ENCODE results near the gene AP1B1. TPM values are rescaled to one million over a fixed set of nuclear protein-coding genes. Genes with fewer than 3 reads are reported as not detected.

The AP1B1 gene
- total RNA-seq, 1 experiment from 2014 or later: 68.1 TPM

- peak overlapping the region; percentile 33 for H3K4me3 ChIP-seq (ENCODE audit: low read depth, low read length, poor library complexity, severe bottlenecking)
- no peaks in the 10 kb centered on the region for H3K36me3 ChIP-seq (ENCODE audit: insufficient read depth, low read length, poor library complexity, severe bottlenecking)
- no peaks in the 10 kb centered on the region for H3K9me3 ChIP-seq (ENCODE audit: low read depth, low read length, poor library complexity, severe bottlenecking)
- no peak overlapping the region for H3K27ac ChIP-seq (ENCODE audit: low read depth, low read length, poor library complexity, severe bottlenecking)
- peaks cover 32% of the 10 kb centered on the region for H3K27me3 ChIP-seq (replicated peaks; ENCODE audit: insufficient read depth, low read depth, low read length, poor library complexity)
- H3K4me1 ChIP-seq (ENCODE audit: insufficient read depth, low read length, poor library complexity, severe bottlenecking): peaks cover 7% of the 10 kb centered on the region
- DNase-seq (ENCODE audit: low spot score): no peak
- intact Hi-C loops (cut with micrococcal nuclease; ENCODE audit: unreplicated experiment): no loop called here
- BruUV-seq (replicated peaks): no TSS peak
- ChIA-PET CTCF (interaction anchor here (0.7 to 0.9 kb wide), 2 partner anchors 10 to 133 kb away, joined by 3 to 4 read pairs; partner anchors contain the start of gene GAS2L1), POLR2A (ENCODE audit: low non-redundant PET) (no interaction called here)
- TF ChIP-seq, protein P1, sequence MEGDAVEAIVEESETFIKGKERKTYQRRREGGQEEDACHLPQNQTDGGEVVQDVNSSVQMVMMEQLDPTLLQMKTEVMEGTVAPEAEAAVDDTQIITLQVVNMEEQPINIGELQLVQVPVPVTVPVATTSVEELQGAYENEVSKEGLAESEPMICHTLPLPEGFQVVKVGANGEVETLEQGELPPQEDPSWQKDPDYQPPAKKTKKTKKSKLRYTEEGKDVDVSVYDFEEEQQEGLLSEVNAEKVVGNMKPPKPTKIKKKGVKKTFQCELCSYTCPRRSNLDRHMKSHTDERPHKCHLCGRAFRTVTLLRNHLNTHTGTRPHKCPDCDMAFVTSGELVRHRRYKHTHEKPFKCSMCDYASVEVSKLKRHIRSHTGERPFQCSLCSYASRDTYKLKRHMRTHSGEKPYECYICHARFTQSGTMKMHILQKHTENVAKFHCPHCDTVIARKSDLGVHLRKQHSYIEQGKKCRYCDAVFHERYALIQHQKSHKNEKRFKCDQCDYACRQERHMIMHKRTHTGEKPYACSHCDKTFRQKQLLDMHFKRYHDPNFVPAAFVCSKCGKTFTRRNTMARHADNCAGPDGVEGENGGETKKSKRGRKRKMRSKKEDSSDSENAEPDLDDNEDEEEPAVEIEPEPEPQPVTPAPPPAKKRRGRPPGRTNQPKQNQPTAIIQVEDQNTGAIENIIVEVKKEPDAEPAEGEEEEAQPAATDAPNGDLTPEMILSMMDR (conservative IDR thresholded peaks at IDR 0.05; ENCODE audit: low read depth, low read length): no peak
- TF ChIP-seq EZH2 (IDR thresholded peaks at IDR 0.05; ENCODE audit: borderline replicate concordance, low read depth, low read length, poor library complexity, severe bottlenecking): no peak
Measured at GRCh38 chr22:29316141-29316828, 72.1 kb downstream of the AP1B1 start.

- intact Hi-C loops (cut with micrococcal nuclease; ENCODE audit: unreplicated experiment): no loop called here
- H3K27ac ChIP-seq (ENCODE audit: low read depth, low read length, poor library complexity, severe bottlenecking): no peak within 1 kb of the TSS
- POLR2A ChIA-PET (ENCODE audit: low non-redundant PET): no interaction called here
- DNase-seq (ENCODE audit: low spot score): no peak
- CTCF ChIA-PET: no interaction called here
- no TSS peak for BruUV-seq (replicated peaks)
- no peaks in the 10 kb centered on the region for H3K9me3 ChIP-seq (ENCODE audit: low read depth, low read length, poor library complexity, severe bottlenecking)
- H3K27me3 ChIP-seq (replicated peaks; ENCODE audit: insufficient read depth, low read depth, low read length, poor library complexity): peaks cover 32% of the 10 kb centered on the region
- no peaks in the 10 kb centered on the region for H3K36me3 ChIP-seq (ENCODE audit: insufficient read depth, low read length, poor library complexity, severe bottlenecking)
- peak within 1 kb of the TSS; percentile 33 for H3K4me3 ChIP-seq (ENCODE audit: low read depth, low read length, poor library complexity, severe bottlenecking)
- H3K4me1 ChIP-seq (ENCODE audit: insufficient read depth, low read length, poor library complexity, severe bottlenecking): peaks cover 15% of the 10 kb centered on the region
- TF ChIP-seq EZH2 (IDR thresholded peaks at IDR 0.05; ENCODE audit: borderline replicate concordance, low read depth, low read length, poor library complexity, severe bottlenecking): no peak
Measured at GRCh38 chr22:29315286-29316140, 72.9 kb downstream of the AP1B1 start, which contains the start of gene RASL10A. Gene RASL10A (minus strand): TSS chr22:29315697. CDS start chr22:29315246, 451 bp downstream.

DNA sequence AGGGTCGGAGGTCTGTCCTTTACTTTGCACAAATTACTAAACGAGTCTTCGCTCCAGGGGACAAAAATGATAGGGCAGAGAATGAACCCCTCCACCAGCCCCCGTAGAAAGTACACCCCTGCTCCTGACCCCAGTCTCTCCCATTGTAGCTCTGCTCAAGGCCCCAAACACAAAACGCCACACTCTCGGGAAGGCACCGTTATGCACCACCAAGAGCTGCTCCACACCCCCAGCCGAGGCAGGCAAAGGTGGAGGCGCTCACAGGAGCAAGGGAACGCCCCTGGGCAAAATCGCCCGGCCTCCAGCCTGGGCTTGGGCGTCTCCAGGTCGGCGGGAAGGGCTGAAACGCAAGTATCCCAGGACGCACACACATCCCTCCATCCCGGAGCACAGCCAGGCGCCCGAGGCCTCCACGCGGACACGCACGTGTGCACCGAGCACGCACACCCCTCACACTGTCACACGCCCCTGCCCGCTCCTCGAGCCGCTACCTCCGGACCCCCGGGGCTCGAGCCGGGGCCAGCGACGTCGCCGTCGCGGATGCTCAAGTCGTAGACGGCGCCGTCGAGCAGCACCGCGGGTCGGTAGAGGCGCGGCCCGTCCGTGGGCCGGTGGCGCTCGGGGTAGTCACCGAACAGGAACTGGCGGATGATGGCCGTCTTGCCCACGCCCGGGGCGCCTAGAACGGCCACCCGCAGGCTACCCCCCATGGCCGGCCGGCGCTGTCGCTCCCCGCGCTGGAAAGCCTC lies 73.7 kb downstream of the AP1B1 start:
- CTCF ChIA-PET: no interaction called here
- H3K27me3 ChIP-seq (replicated peaks; ENCODE audit: insufficient read depth, low read depth, low read length, poor library complexity): peaks cover 32% of the 10 kb centered on the region
- TF ChIP-seq EZH2 (IDR thresholded peaks at IDR 0.05; ENCODE audit: borderline replicate concordance, low read depth, low read length, poor library complexity, severe bottlenecking): no peak
- TF ChIP-seq, protein P1 (conservative IDR thresholded peaks at IDR 0.05; ENCODE audit: low read depth, low read length): no peak
- no TSS peak for BruUV-seq (replicated peaks)
- intact Hi-C loops (cut with micrococcal nuclease; ENCODE audit: unreplicated experiment): no loop called here
- POLR2A ChIA-PET (ENCODE audit: low non-redundant PET): interaction anchor here (0.5 kb wide), 1 partner anchor 41 kb away, joined by 3 read pairs; no protein-coding TSS in a partner anchor
- no peaks in the 10 kb centered on the region for H3K36me3 ChIP-seq (ENCODE audit: insufficient read depth, low read length, poor library complexity, severe bottlenecking)
- peaks cover 18% of the 10 kb centered on the region for H3K4me1 ChIP-seq (ENCODE audit: insufficient read depth, low read length, poor library complexity, severe bottlenecking)
- H3K4me3 ChIP-seq (ENCODE audit: low read depth, low read length, poor library complexity, severe bottlenecking): peak overlapping the region; percentile 33
- DNase-seq (ENCODE audit: low spot score): no peak
- no peak overlapping the region for H3K27ac ChIP-seq (ENCODE audit: low read depth, low read length, poor library complexity, severe bottlenecking)
- H3K9me3 ChIP-seq (ENCODE audit: low read depth, low read length, poor library complexity, severe bottlenecking): no peaks in the 10 kb centered on the region
